GM12864 (cell line): ENCODE data around the gene SLC14A1.

ENCODE experiments used
- DNase-seq: peaks from one replicate; pipeline ENCODE4 v3.0.0-alpha.2; 2011; ENCODE audit warnings: low read depth
- H3K4me3 ChIP-seq: 2 replicates; pipeline ENCODE4 v1.5.1; 2011; ENCODE audit warnings: mild to moderate bottlenecking, low read depth, low read length, control low read depth
- TF ChIP-seq, protein P1 (sequence below): IDR thresholded peaks from 2 replicates; pipeline ENCODE4 v1.5.1; 2011; ENCODE audit warnings: low read depth, mild to moderate bottlenecking, moderate library complexity, low read length, control low read depth, inconsistent platforms; ENCODE audit errors: missing control alignments

The SLC14A1 gene

DNA sequence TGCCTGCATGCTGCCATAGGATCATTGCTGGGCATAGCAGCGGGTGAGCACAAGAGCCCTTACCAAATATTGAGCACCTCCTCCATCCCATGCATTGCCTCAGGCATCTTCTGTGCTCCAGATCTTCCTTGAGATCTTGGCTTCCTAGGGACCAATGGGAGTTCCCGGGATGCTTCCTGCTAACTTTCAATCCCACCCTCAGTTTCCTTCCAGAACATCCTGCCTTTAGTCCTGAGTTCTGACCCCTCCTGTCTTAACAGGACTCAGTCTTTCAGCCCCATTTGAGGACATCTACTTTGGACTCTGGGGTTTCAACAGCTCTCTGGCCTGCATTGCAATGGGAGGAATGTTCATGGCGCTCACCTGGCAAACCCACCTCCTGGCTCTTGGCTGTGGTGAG, 15.3 kb downstream of the SLC14A1 start:
- TF ChIP-seq, protein P1, sequence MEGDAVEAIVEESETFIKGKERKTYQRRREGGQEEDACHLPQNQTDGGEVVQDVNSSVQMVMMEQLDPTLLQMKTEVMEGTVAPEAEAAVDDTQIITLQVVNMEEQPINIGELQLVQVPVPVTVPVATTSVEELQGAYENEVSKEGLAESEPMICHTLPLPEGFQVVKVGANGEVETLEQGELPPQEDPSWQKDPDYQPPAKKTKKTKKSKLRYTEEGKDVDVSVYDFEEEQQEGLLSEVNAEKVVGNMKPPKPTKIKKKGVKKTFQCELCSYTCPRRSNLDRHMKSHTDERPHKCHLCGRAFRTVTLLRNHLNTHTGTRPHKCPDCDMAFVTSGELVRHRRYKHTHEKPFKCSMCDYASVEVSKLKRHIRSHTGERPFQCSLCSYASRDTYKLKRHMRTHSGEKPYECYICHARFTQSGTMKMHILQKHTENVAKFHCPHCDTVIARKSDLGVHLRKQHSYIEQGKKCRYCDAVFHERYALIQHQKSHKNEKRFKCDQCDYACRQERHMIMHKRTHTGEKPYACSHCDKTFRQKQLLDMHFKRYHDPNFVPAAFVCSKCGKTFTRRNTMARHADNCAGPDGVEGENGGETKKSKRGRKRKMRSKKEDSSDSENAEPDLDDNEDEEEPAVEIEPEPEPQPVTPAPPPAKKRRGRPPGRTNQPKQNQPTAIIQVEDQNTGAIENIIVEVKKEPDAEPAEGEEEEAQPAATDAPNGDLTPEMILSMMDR = no peak
- H3K4me3 ChIP-seq = no peak overlapping the region
- DNase-seq = no peak

DNA sequence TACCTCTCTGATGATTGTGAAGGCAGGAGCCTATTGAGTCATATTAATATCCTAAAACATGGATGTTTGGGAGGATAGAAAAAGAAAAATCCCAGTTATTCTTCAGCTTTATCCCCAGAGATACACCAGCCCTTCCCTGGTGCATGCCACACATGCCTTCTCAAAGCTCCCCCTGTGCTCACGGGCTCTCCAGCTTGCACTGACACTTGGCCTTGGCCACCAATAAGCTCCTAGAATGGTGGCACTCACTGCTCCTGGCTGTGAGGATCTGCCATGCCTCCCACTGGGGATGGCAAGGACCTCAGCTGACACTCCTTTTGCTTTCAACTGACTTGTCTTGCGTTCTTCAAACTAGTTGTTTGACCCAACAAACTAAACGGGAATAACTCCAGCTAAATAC, 15.9 kb downstream of the SLC14A1 start:
- no peak for DNase-seq
- TF ChIP-seq, protein P1 = no peak
- H3K4me3 ChIP-seq = no peak overlapping the region

DNA sequence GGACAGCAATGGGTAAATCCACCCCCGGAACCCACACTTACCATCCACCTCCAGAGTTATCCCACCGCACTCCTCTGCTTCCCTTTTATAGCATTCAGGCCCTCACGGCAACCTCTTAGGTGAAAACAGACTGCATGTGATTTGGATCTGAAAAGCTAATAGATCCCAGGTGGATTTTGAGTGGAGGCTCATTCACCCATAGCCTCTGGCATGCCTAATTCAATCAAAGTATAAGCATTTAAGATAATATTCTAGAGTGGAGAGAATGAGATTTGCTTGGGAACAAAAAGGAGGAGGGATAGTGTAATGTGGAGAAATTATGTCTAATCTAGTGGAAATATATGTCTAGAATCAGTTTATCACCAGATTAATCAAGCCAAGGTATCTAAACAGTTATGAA, 17.1 kb downstream of the SLC14A1 start:
- no peak for DNase-seq
- TF ChIP-seq, protein P1 = no peak
- no peak overlapping the region for H3K4me3 ChIP-seq

DNA sequence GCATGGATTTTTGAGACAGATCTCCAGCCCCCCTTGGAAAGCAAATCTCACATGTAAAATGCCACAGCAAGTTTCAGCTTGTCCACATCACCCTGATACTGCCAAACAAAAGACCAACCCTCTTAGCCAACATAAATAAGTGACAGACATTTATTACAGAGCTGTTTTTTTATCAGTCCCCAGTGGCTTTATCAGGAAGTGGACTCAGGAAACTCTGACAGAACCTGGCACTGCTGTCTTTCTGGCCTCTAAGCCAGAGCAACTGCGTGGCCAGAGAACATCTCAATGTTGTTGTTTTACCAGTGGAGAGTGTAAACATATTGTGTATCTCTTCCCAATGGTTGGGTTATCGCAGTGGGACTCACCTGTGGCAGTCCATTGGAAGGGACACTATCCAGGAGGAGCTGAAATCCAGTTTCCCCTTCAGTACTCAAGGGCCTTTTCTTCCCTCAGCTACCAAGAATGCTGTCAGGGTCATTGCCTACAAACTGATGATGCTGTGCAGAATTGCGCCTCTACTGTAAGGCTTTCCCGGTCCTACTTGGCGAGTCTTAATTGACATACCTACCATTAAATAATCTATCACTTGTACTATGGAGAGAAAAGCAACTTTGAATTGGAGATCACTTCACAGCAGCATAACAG, 22.0 kb downstream of the SLC14A1 start:
- no peak overlapping the region for H3K4me3 ChIP-seq
- no peak for DNase-seq
- TF ChIP-seq, protein P1 = no peak

DNA sequence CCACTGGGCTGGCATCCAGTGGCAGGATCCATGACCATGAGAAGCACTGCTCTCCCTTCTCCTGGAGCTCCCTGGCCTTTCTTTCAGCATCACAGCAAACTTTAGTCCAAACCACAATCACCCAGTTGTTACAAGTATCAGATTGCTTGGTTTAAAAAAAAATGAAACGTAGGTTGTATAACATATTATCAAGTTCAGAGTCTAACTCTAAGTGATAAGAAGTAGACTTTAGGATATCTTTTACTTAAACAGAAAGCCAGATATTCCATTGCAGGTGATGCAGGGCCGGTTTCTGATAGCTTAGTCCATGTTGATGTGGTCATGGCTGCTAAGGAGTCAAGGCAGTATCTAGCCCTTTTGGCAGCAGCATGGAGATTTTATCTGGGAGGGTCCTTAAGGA, 24.5 kb downstream of the SLC14A1 start:
- no peak overlapping the region for H3K4me3 ChIP-seq
- TF ChIP-seq, protein P1 = no peak
- DNase-seq = no peak

DNA sequence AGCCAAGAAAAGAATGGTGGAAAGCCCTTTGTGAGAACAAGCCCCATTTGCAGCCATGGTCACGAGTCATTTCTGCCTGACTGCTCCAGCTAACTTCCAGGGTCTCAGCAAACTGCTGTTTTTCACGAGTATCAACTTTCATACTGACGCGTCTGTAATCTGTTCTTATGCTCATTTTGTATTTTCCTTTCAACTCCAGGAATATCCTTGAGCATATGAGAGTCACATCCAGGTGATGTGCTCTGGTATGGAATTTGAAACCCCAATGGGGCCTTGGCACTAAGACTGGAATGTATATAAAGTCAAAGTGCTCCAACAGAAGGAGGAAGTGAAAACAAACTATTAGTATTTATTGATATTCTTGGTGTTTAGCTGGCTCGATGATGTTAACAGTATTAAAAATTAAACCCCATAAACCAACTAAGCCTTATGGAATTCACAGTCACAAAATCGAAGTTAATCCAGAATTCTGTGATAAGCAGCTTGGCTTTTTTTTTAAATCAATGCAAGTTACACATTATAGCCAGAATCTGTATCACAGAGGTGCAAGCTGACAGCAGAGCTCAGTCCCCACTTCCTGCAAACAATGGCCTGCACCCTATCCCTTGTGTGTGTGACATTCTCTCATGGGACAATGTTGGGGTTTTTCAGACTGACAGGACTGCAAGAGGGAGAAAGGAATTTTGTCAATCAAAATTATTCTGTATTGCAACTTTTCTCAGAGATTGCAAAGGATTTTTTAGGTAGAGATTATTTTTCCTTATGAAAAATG, 26.1 kb downstream of the SLC14A1 start:
- H3K4me3 ChIP-seq = no peak overlapping the region
- DNase-seq = no peak
- TF ChIP-seq, protein P1 = no peak

DNA sequence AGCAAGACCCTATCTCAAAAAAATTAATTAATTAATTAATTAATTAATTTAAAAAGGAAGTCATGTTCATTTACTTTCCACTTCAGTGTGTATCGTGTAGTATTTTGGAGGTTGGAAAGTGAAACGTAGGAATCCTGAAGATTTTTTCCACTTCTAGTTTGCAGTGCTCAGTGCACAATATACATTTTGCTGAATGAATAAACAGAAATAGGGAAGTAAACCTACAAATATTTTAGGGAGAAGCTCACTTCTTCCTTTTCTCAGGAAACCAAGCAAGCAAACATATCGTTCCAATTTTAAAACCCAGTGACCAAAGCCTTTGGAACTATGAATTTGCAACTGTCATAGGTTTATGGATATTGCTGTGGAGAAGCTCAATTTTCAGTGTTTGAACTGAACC, 27.8 kb downstream of the SLC14A1 start:
- TF ChIP-seq, protein P1 = no peak
- DNase-seq = no peak
- no peak overlapping the region for H3K4me3 ChIP-seq
